Thyroid gland (tissue), 4 donors: ENCODE data around the gene ADCY9.

Experiments
- CTCF ChIP-seq, 6 experiments: fragments of 200-600 bp in 3 of 6; fragments of 450-650 bp in 3 of 6; sonication (generic) in 3 of 6; IDR thresholded peaks; one replicate each; pipeline ENCODE4 v1.5.1; 2016 to 2019; ENCODE audit warnings: antibody characterized with exemption in 6 of 6, mild to moderate bottlenecking in 2 of 6, inconsistent platforms in 1 of 6, moderate library complexity in 1 of 6
- POLR2A ChIP-seq, 2 donors: fragments of 450-650 bp; IDR thresholded peaks; one replicate each; pipeline ENCODE4 v1.6.1; 2017; ENCODE audit warnings: antibody characterized with exemption in 2 of 2, mild to moderate bottlenecking in 2 of 2, moderate library complexity in 1 of 2

- TF ChIP-seq CTCF (IDR thresholded peaks at IDR 0.05) (no peak), POLR2A (IDR thresholded peaks at IDR 0.05) (no peak)
Observed at GRCh38 chr16:3971261-3971660, 145.0 kb downstream of the ADCY9 start.
